Dermis blood vessel endothelial cell (primary cell): Measurements from ENCODE around the gene PPP1R12B. TPM values are rescaled to one million over a fixed set of nuclear protein-coding genes. Genes with fewer than 3 reads are reported as not detected.
"Not testable (repeated sequence)": the region's sequence is repeated elsewhere in the genome, so short reads cannot be mapped to it uniquely, and the experiment has no call there.

Experiments
- DNase-seq: peaks from one replicate; pipeline ENCODE4 v3.0.0; 2010
- total RNA-seq: library from RNA; depleted of rRNA; stranded (reverse); fragments of >200 nt; gene quantifications from 2 replicates; pipeline ENCODE4 v1.2.3, GENCODE V29; 2014

Gene PPP1R12B
- total RNA-seq, 1 donor from 2014 or later: 15.8 TPM

GRCh38 chr1:202452508-202452907 is 104.0 kb downstream of the PPP1R12B start:
- DNase-seq: no peak

DNA sequence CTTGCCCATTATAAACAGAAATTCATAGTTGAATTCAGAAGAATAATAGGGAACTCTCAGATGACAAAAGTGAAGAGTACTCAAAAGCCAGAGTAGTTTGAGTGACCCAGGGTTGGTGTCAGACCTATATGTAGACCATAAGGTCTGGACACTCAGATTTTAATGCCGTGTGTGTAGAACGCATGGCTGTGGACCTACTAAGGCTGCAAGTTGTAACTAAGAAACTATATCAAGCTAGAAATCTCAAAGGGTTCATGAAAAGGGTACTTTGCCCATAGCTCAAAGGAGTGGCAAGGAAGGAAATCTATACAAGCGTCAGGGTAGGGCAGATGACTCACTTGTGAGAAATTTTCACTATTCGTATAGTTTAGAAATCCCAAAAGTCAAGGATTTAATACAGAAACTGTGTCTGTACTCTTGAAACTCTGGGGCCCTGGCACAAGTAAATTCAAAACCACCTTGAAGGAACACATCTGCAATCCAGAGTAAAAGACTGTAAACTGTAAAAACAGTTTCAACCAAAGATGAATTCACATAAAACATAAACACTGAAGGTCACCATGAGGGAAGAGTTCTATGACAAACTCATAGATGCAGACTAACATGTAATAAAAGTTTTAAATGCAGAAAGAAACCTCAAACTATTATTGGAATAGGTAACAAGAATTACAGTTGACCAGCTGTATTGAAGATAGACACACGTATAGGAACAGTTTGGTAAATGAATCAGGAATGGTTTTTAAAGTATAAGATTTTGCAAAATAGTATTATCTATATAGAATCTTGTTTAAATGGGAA is 108.1 kb downstream of the PPP1R12B start:
- peak; percentile 60 for DNase-seq

GRCh38 chr1:202458651-202459050 is 110.2 kb downstream of the PPP1R12B start:
- DNase-seq: not testable (repeated sequence)

- peak; percentile 61 for DNase-seq
Measured at GRCh38 chr1:202459470-202460142, 111.1 kb downstream of the PPP1R12B start.

DNA sequence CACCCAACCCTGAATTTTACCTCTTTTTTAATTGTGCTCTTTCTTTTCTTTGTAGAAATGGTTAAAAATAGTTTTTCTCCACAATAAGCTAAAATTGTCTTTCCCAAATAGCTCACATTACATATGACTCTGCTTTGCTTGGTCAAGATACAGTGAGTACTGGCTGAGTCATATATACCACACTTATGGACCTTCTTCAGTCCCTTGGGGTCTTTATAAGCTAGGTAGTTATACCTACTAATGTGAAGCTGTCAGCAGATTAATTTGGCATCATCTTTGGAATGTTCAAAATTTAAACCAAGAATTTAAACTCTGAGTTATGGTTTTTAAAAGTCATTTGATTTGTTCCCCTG is 111.6 kb downstream of the PPP1R12B start:
- peak; percentile 51 for DNase-seq

- no peak for DNase-seq
Measured at GRCh38 chr1:202462342-202463076, 114.0 kb downstream of the PPP1R12B start.

DNA sequence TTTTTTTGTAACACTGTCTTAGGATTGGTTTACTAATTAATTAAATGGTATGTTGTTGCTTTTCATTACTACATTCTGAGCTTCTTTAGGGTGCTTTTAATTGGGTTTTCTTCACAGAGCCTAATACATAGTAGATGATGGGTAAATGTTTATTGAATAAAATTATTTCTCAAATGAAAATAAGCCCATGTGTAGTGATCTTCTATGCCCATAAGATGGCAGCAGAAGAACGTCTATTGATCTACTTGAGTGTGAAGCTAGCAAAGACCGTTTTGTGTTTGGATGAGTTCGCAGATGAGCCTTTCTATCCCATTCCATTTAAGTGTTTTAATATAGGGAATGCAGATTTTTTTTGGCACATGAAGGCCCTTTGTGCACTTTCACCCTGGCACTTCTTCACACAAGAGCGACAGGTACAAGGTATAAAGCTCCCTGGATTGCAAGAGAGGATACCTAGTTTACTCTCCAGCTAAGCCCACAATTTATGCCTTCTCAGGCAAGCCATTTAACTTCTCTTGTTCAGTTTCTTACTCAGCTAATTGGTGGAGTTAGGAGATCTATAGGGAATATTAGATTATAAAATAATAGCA is 115.7 kb downstream of the PPP1R12B start:
- peak; percentile 42 for DNase-seq

GRCh38 chr1:202465644-202466270 is 117.3 kb downstream of the PPP1R12B start:
- DNase-seq: peak; percentile 25

DNA sequence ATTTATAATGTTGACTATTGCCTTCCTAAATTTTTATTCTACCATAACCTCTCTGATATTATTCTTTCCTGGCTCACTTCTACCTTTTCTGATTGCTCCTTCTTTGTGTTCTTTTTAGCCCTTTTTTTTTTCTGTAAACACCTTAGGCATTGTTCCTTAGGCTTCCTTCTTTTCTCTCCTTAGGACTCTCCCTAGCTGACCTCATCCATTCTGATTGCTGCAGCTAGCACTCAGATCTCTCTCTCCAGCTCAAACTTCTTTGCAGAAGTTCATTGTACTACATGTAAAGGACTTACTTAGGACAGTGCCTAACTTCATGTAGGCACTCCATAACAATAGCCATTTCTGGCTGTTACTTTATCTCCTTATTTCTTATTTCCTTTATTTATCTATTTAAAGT is 117.8 kb downstream of the PPP1R12B start:
- peak; percentile 44 for DNase-seq

DNA sequence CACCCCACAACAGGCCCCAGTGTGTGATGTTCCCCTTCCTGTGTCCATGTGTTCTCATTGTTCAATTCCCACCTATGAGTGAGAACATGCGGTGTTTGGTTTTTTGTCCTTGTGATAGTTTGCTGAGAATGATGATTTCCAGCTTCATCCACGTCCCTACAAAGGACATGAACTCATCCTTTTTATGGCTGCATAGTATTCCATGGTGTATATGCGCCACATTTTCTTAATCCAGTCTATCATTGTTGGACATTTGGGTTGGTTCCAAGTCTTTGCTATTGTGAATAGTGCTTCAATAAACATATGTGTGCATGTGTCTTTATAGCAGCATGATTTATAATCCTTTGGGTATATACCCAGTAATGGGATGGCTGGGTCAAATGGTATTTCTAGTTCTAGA is 118.9 kb downstream of the PPP1R12B start:
- DNase-seq: not testable (repeated sequence)

DNA sequence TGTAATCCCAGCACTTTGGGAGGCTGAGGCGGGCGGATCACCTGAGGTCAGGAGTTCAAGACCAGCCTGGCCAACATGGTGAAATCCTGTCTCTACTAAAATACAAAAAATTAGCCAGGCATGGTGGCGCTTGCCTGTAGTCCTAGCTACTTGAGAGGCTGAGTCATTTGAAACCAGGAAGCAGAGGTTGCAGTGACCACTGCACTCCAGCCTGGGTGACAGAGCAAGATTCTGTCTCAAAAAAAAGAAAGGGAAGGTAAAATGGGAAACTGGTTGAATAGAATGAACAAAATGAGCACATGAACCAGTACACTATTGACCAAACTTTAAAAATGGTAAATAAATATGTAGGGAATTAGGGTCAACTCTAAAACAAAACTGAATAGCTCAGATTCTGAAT is 120.2 kb downstream of the PPP1R12B start:
- peak; percentile 13 for DNase-seq

GRCh38 chr1:202469123-202469522 is 120.6 kb downstream of the PPP1R12B start:
- not testable (repeated sequence) for DNase-seq

DNA sequence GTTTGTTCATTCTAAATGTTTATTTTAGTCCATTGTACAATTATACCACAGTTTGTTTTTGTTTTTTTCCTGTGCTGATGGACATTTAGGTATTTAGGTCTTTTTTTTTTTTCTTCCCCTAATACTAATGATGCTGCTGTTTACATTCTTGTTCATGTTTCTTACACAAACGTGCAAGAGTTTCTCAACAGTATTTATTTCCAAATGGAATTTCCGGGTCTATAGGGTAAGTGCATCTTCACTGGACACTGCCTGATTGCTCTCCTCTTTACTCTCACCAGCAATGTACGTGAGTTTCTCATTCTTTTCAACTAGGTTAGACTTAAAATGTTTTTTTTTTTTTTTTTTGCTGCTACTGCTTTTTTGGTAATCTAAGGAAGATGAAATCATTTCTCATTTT is 122.7 kb downstream of the PPP1R12B start:
- no peak for DNase-seq

DNA sequence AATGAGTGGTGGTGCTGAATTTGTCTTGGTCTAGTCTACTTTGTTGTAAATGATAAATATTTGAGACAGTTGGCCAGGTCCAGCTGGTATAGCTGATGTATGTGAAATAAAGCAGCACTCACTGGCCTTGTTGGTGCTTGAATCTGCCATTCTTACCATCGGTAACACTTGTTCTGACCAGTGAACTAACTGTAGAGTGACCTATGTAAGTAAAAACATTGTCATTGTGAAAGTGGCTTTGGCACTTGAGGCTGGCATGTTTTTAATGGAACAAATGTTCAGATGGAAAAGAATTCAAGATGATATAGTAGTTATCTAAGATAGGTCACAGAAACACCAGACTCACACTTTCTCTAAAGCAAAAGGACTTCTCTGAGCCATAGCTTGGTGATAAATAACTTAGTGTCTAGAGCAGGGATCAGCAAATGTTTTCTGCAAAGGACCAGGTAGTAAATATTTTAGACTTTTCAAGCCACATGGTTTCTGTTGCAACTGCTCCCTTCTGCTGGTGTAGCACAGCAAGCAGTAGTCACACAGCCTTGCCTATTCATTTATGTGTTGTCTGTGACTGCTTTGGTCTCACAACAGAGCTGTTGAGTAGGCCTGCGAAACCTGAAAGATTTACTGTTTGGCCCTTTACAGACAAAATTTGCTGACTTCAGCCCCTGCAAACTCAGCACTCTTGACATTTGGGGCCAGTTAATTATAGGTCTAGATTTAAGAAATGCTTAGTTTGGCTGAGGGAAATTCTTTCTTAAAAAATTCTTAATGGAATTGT is 124.0 kb downstream of the PPP1R12B start:
- DNase-seq: not testable (repeated sequence)

- DNase-seq: not testable (repeated sequence)
Measured at GRCh38 chr1:202473266-202474045, 125.0 kb downstream of the PPP1R12B start.

DNA sequence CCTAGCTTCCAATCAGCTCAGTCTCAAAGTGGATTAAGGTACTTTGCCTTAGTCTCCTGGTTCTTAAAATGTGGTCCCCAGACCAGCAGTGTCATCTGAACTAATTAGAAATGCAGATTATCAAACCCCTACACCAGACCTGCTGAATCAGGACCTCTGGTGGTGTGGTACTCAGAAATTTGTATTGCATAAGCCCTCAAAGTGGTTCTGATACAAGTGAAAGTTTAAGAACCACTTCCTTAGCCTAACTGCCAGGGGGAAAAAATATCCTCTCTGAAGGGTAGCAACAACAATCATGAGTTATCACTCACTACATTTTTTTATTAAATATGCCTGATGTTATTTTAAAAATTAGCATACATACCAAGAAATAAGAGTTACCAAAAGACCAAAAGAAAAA is 131.2 kb downstream of the PPP1R12B start:
- DNase-seq: not testable (repeated sequence)

- not testable (repeated sequence) for DNase-seq
Measured at GRCh38 chr1:202480640-202481039, 132.1 kb downstream of the PPP1R12B start.

GRCh38 chr1:202483362-202483761 is 134.9 kb downstream of the PPP1R12B start:
- not testable (repeated sequence) for DNase-seq

GRCh38 chr1:202484032-202484431 is 135.5 kb downstream of the PPP1R12B start:
- not testable (repeated sequence) for DNase-seq

GRCh38 chr1:202484820-202485219 is 136.3 kb downstream of the PPP1R12B start:
- DNase-seq: not testable (repeated sequence)

DNA sequence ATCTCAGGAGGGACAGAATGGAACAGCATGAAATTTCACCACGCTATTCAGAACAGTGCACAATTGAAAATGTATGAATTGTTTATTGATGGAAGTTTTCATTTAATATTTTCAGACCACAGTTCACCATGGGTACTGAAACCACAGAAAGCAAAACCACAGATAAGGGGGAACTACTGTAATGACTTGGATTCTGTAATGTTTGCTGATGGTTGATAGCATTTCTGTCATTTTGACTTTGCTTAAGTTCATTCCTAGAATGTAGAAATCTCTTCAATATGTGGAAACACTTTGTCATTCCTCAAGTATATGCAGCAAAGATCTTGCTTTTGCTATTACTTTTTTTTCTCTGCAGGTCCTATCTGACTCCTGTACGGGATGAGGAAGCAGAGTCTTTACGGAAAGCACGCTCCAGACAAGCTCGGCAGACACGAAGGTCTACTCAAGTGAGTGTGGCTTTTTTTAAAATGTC is 139.7 kb downstream of the PPP1R12B start:
- not testable (repeated sequence) for DNase-seq
